ENCODE data around the gene MLANA.

MLANA gene, protein sequence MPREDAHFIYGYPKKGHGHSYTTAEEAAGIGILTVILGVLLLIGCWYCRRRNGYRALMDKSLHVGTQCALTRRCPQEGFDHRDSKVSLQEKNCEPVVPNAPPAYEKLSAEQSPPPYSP

DNA sequence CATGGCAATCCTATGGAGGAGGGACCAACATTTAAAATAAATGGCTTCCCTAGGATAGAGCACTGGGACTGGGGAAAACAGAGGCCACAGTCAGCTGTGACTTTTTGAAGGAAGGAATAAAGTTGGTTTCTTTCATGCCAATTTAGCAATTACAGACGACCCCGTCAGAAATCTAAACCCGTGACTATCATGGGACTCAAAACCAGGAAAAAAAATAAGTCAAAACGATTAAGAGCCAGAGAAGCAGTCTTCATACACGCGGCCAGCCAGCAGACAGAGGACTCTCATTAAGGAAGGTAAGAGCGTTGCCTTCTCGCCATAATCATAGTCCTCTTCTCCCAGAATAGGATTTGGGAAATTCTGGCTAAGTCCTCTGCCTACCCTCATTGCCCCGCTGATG lies at the start of gene MLANA:
TSS of gene MLANA (plus strand) at position 249 of the 400 bp plus-strand sequence. CDS start 1,586 bp downstream, outside the sequence.
- DNase-seq: no peak

DNA sequence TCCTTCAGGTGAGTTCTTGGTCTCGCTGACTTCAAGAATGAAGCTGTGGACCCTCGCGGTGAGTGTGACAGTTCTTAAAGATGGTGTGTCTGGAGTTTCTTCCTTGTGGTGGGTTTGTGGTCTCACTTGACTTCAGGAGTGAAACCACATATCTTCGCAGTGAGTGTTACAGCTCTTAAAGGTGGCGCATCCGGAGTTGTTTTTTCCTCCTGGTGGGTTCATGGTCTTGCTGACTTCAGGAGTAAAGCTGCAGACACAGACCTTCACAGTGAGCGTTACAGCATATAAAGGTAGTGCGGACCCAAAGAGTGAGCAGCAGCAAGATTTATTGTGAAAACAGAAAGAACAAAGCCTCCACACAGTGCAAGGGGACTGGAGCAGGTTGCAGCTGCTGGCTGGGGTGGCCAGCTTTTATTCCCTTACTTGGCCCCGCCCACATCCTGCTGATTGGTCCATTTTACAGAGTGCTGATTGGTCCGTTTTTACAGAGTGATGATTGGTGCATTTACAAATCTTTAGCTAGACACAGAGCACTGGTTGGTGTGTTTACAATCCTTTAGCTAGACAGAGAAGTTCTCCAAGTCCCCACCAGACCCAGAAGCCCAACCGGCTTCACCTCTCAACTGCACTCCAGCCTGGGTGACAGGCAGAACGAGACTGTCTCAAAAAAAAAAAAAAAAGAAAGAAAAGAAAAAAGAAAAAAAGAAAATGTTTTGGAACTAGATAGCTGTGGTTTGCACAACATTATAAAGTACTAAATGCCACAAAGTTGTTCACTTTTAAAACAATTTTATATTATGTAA lies 48.7 kb upstream of the MLANA start:
- no peak for DNase-seq

DNA sequence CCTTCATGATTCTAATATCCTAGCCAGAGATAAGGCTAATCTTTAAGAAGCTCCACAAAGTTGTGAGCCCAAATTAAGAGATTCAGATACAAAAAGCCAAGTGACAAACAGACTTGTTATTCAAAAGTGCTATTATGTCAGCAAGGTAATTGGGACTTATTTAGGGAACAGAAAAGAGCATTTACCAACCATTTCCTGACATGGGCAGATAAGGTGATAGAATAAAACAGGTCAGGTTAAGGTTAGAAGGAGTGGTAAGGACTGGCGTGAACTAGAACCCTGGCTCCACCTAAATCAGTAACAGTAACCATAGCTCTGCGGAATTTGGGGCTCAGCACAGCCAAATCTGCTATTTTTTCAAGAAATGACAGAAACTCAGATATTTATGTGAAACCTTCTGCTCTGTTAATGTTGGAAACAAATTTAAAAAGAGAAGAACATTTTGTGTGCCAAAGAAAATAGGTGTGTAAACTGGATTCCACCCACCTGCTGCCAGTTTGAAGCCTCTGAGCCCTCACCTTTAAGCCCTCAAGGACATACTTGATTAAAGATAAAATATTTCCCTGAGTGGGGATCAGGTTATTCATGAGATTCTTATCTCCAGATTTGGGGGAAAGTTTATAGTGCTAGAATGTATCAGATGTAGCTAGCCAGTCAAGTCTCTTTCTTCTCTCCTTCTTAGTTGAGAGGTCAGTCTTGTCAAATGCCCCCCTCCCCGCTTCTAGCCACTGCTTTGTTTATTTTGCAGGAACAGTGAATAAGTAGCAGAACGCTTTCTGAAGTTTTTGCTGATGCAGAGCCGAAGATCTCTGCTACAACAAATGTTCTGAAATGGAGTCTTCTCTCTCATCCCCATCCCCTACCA lies 47.5 kb upstream of the MLANA start:
- no peak for DNase-seq

DNA sequence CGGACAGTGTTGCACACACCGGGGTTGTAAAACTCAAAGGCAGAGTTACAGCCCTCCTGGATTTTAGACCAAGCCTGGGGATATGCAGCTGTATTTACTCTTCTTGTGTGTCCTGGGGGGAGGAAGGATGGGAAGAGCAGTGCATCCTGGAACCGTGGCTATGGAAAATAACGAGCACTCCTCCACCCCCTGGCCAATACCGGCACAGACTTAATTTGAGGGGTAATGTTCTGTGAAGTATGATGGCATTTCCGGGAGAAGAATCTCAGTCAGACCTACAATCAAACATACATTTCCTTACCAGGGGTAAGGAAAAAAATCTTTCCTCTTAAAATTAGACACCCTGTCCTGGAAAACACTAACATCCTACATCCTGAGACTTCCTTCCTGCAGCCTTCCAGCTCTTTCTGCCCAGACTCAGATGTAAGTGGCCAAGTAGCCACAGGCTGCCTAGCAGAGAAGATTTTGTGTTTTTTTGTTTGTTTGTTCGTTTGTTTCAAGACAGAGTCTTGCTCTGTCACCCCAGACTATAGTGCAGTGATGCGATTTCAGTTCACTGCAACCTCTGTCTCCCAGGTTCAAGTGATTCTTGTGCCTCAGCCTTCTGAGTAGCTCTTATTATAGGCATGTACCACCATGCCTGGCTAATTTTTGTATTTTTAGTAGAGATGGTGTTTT lies 46.8 kb upstream of the MLANA start:
- DNase-seq: peak; percentile 35

DNA sequence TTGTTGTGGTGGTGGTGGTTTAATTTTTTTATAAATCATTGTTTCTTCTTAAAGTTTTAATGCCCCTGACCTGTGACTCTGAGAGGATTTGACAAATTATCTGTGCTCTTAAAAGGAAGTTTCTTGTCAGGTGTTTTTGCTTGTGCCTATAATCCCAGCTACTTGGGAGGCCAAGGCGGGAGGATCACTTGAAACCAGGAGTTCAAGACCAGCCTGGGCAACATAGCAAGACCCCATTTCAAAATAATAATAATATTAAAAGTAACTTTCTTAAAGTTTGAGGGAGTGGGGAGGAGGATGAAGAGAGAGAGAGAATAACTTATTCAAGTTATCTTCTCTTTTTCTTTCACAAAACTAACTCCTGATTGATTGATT lies 45.5 kb upstream of the MLANA start:
- DNase-seq: no peak

DNA sequence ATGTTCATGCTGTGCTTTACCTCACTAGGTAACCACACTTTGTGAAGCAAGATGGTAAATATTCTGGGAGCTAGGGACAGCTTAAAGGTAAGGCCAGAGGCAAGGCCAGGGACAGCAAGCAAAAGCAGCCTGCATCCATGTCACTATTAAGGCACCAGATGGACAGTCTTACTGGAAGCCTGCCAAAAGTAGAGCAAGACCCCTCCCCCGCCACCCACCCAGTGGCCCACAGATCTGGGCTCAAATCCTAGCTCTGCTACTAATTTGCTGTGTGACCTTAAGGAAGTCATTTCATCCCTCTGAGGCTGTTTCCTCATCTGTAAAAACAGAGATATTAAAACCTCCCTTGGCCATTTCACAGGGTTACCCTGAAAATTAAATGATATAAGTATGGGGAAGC lies 44.6 kb upstream of the MLANA start:
- no peak for DNase-seq

DNA sequence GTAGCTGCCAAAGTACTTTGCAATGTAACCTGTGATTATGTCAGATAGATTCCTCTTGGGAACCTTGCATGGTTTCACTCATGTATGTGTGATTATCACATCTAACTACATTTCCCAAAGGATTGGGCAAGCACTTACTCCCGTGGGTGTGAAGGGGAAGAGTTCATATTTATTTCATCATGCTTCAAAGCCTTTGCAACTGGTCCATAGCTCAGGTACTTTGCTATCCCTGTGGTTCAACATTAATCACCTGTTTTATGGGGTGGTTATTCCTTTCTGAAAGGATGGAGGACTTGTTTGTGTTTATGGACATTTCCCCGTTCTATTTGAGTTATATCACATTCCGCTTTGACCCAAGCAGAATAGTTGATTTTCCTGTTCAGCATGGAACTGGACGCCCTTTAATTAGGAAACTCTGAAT lies 44.2 kb upstream of the MLANA start:
- no peak for DNase-seq

DNA sequence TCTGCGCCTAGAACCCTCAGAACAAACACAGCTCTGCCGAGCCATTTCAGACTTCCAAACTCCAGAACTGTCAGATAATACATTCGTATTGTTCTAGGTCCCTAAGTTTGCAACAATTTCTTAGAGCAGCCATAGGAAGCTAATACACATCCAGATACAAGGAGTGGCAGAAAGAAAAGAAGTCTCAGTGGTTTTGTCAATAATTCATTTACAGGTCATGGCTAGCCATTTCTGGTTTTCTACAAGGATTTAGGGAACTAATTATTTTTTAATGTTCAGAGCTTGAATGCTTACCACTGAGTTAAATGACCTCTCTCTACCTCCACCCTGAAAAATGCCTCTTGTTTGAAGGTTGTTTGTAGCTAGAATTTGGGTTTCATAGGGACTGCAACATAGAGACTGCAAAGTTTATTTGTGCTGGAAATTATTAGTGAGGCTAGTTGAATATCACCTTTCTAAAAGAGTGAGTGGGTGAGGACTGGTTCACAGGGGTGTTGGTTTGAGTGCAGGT lies 42.3 kb upstream of the MLANA start:
- DNase-seq: no peak

DNA sequence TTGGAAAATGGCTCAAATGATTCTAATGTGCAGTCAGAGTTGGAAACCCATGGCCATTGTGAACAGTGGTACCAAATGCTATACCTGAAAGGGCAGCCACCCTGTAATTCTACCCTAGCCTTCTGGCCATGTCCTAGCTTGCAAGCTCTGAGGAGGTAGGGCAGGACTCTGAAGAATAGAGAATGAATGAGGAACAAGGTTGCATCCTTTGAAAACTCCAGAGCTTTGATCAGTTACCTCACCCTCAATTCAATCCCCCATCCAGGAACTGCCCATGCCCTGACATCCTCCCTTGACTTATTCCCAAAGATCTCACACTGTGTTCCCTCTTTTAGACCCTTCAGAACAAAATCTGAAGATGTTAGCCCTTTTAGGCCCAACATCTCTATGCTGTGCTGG lies 40.0 kb upstream of the MLANA start:
- DNase-seq: no peak

DNA sequence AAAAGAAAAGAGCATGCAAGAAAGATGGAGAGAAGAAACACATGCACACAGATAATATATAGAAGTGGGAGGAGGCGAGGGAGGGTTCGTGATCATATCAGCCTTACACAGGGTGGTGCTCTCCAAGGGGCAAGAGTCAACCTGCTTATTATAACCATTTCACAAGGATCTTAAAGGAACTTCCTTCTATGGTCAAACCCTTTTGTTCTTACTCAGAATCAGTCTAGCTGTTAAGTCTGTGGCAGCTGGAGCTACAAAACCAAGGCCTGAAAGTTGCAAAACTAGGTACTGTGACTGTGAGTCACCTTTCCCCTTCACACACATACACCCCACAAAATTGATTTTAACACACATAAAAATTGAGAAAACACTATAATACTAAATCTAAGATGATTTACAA lies 39.2 kb upstream of the MLANA start:
- no peak for DNase-seq

DNA sequence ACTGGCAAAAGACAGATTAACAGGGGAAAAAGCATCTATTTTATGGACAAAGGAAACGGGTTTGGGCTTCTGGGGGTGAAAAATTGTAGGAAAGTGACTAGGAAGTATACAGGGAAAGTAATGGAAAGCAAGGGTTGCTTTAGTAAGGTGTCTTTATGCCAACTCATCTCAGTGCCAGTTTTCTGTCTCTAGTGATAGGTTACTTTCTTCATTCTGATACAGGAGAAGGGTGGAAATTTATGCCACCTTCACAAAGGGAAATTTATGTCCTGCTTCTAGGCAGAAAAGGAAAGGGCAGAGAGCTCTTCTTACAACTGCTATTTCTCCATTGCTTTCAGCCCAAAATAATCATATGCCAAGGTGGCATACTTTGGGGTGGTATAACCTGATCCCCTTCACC lies 37.7 kb upstream of the MLANA start:
- DNase-seq: no peak

DNA sequence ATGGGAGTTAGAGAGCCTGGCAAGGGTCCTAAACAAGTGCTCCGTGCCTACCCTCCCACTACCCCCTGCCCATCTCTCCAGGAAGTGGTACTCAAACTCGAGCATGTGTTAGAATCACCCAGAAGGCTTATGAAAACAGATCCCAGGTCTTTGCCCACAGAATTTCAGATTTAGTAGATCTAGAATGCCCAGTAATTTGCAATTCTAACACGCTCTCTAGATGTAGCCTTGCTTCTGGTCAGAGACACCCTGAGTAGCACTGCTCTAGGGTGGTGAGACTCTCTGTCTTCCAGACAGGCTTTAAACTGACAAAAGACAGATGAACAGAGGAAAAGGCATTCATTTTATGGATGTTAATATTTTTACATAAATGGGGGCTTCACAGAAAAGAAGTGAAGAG lies 37.1 kb upstream of the MLANA start:
- no peak for DNase-seq

DNA sequence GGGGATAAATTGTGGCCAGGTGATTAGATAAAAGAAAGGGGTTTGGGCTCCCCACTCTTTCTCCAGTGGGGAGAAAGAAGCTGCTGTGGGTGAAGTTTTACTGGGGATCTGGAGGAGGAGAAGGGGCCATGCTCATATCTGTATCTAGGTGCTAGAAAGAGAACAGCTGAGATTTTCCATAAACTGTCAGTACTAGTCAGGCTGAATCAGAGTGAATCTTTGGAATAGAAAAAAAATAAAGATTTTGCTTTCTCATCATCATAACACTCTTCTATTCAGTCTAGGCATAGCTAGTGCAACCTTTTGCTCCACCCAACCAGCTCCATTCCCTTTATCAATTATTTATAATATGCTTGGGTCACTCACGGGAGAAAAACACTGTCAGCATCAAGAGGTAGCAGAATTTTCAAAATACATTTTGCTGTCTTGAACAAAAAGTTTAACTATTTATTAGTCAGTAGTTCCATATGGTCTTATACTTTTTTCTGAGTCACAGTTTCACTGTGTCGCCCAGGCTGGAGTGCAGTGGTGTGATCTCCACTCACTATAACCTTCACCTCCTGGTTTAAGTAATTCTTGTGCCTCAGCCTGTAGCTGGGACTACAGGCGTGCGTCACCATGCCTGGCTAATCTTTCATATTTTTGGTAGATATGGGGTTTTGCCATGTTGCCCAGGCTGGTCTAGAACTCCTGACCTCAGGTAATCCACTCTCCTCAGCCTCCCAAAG lies 36.5 kb upstream of the MLANA start:
- no peak for DNase-seq

DNA sequence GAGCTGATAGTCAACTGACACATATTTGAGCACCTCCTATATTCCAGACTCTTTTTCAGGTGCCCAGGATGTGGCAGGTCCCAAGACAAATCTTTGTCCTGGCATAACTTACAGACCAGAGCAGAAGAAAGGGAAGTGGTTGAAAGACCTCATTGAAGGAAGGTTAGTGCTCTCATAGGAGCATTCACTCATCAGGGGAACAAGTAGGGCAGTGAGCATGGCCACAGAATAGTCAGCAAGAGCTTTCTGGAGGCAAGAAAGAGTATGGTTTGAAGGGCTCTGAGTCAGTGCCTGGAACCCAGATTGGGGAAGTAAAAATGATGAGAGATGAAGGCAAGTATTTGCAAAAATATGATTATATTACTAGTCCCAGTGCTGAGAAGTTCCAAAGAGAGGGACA lies 32.8 kb upstream of the MLANA start:
- DNase-seq: no peak

DNA sequence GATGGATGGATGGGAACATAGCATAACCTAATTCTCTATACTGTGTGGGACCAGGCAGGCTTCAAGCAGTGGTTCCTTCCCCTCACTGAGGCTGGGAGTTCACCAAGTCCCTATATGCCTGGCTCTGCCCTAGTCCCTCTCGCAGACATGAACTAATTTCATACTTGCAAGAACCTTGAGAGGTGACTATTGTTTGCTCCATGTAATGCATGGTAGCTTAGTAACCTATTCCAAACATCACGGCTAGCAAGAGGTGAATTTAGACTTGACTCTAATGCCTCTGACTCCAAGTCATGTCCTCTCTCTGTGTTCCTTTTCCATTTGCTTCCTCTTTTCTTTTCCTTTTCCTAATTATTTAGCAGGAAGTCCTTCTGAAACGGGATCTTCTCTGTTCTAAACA lies 31.9 kb upstream of the MLANA start:
- DNase-seq: no peak

DNA sequence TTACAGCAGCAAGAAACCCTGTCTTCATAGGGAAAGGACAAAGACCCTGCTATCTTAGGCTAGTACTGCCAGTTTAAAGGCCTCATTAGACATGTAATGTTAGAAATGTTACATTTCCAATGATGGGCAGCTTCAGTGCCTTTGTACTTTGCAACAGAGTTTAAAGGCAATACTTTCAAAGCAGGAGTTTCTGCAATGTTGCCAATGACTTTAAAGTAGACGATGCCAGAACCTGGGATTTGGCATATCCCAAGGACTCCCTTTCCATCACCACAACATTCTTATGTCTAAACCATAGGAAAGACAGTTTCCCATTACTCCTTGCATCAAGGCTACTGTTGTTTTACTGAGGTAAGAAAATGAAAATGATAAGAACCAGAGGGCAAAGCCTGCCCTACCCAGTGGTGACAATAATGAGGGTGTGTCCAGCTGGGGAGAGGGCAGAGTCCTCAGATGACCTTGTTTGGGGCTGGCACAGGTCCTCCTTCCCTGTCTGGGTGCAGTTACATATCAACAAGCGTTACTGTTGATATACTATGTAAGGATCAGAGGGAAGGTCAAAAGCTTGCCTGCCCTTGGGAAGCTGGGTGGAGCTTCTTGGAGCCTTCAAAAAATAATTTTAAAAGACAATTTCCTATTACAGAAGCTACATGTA lies 27.5 kb upstream of the MLANA start:
- DNase-seq: no peak

DNA sequence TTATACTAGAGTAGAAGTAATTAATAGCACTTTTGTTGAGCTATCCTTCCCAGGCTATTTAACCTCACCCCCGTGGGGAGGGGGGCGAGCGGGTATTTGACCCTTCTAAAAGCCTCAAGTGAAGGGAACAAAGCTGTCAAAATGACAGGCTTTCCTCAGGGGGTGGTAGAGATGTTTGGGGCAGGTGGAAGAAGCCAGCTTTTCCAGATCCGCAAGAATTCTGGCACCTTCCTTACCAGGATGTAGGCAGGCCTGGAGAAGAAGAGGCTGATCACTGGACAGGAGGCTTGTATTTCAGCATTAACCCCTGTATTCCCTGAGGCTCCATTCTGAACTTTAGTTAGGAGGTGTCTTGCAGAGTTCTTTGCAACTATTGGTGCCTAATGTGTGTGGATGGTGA lies 26.2 kb upstream of the MLANA start:
- no peak for DNase-seq

DNA sequence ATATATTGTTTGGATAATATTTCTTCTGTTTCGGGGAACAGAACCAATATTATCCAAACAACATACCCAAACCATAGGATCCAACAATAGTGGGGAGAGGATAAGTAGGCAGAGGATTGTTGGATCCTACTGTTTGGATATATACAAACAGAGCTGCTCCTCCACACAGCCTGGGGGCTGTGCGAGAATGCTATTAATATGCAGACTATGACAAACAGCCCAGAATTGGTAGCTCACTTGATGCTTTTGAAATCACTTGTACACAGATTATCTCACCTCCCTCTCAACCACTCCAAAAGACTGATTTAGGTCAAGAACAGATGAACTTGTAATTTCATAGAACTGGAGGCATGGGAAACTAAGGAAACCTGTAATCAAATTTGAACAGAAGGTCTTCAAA lies 24.4 kb upstream of the MLANA start:
- DNase-seq: no peak

DNA sequence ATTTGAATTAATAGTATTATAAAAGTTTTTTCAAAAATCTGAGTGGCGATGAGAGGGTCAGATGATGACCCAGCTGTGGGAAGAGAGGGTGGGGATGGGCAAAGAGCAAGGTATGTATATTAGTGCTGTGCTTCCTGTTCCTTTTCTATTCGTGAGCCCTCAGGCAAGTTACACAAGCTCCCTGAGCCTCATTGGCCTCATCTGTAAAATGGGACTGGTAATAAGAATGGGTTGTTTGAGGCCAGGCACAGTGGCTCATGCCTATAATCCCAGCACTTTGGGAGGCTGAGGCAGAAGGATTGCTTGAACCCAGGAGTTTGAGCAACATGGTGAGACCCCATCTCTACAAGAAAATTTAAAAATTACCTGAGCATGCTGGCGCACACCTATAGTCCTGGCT lies 24.0 kb upstream of the MLANA start:
- DNase-seq: no peak

DNA sequence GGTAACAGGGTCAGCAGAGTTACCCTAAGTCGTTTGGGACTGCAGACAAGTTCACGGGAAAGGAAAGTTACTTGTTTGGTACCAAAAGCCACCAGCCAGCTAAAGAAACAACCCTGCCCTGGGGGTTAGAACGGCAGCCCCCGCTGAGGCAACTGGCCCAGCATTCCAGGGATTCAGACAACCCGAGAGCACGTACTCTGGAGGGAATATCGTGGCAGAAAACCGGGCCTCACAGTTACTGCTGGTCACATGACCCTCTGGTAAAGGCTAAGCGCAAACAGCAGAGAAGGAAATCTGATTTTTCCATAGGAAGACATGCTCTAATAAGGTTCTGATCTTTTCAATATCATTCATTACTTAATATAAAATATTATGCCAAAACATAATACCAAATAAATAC lies 22.5 kb upstream of the MLANA start:
- DNase-seq: no peak

DNA sequence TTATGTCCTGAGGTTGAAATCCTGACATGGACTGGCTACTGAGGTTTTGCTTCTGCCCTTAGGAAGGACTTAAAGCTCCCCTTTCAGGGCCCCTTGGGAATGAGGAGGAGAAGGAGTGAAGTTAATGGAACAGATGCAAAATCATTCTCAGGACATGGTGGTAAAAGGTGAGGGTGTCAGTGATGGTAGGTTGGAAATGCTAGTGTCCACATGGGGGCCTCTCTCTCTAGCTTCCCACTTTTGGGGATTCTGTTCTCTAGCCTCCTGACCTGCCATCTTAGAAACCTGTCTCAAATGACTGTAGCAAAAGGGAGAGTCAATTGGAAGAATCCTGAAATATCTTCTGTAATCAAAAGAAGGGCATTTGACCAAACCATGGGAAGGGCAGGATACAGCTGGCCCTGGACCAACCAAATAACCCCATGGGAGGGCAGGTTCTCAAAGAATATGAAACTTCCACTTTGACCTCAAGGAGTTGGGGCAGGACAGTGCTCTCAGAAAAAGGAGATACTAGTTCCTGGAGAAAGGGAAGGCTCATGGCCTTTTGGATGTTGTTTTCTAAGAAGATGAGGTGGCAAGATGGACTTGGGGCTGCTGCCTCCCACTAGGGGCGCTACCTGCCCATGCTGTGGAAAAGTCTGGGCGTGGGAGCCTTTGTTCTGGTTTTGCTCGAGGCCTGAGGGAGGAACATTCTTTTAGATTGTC lies 21.2 kb upstream of the MLANA start:
- DNase-seq: no peak

DNA sequence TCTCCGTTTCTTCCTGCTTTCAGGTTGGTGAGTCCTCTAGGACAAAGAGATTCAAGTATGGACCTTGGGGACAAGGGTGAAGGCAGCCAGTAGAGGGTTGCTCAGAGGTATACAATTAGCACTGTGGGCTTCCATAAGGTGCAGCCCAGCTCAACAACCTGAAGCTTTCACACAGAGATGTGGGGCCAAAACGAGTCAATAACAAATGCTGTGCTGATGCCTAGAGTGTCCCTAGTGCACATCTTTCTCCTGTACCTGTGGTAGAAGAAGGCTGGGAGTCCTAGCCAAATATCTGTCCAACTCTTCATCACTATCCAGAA lies 20.7 kb upstream of the MLANA start:
- no peak for DNase-seq

Data from fibroblast of upper back skin (primary cell).